Measurements from ENCODE around the gene RGS9BP. TPM values are rescaled to one million over a fixed set of nuclear protein-coding genes. Genes with fewer than 3 reads are reported as not detected.

Gene RGS9BP
- total RNA-seq, 1 experiment from 2014 or later, result 0.85 TPM

DNA sequence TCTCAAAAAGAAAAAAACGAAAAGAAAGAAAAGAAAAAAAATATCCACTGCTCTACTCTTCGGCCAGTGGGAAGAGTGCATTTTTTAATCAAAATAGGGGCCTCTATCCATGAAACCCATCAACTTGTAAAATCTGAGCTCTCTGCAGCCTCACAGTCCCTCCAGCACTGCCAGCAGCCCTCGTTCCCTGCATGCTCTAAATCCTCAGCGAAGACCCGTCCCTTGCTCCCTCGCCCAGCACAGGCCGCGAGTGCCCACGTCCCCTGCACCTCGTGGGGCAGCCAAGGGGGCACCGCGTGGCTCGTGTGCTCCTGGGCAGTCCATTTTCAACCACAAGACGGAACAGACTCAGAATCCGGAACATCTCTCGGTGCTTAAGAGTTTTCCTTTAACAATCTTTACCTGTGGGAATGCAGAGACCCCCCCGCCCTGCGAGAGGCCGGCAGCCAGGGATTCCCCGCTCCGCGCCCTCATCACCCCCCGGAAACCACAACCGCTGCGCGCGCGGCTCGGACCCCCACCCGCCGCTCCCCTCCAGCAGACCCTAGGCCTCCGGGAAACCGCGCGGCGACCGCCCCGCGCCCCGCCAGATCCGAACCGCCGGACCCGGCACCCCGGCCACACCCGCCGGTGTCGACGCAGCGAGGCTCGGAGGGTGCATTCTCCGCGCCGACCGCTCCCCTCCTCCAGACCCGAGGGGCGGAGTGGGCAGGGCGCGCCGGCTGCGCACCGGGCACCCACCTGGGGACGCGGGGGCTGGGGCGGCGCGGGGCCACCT, 1.3 kb upstream of the RGS9BP start:
- POLR2A ChIA-PET (ENCODE audit: unreplicated experiment), result no interaction called here
- TF ChIP-seq, protein P1, sequence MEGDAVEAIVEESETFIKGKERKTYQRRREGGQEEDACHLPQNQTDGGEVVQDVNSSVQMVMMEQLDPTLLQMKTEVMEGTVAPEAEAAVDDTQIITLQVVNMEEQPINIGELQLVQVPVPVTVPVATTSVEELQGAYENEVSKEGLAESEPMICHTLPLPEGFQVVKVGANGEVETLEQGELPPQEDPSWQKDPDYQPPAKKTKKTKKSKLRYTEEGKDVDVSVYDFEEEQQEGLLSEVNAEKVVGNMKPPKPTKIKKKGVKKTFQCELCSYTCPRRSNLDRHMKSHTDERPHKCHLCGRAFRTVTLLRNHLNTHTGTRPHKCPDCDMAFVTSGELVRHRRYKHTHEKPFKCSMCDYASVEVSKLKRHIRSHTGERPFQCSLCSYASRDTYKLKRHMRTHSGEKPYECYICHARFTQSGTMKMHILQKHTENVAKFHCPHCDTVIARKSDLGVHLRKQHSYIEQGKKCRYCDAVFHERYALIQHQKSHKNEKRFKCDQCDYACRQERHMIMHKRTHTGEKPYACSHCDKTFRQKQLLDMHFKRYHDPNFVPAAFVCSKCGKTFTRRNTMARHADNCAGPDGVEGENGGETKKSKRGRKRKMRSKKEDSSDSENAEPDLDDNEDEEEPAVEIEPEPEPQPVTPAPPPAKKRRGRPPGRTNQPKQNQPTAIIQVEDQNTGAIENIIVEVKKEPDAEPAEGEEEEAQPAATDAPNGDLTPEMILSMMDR (conservative IDR thresholded peaks at IDR 0.05), result no peak
- TF ChIP-seq EZH2 (IDR thresholded peaks at IDR 0.05; ENCODE audit: low read depth), result no peak
- H3K36me3 ChIP-seq (ENCODE audit: low read depth), result no peaks in the 10 kb centered on the region
- H3K4me1 ChIP-seq (replicated peaks; ENCODE audit: insufficient read depth), result peaks cover 10% of the 10 kb centered on the region; the same call in 1 of the 2 replicates
- peak overlapping the region; percentile 89 for H3K4me3 ChIP-seq
- H2AFZ ChIP-seq, result peak overlapping the region; percentile 74
- peaks cover 53% of the 10 kb centered on the region for H3K79me2 ChIP-seq (ENCODE audit: low read depth)
- peaks cover 50% of the 10 kb centered on the region for H4K20me1 ChIP-seq (ENCODE audit: insufficient read depth)
- intact Hi-C loops (cut with micrococcal nuclease; ENCODE audit: unreplicated experiment), result no loop called here
- CTCF ChIA-PET, result no interaction called here
- H3F3A ChIP-seq (ENCODE audit: insufficient read depth, low read depth), result peaks cover 4% of the 10 kb centered on the region; the same call in 1 of the 2 replicates
- H3K27ac ChIP-seq, result no peak overlapping the region
- H3K4me2 ChIP-seq, result peak overlapping the region; percentile 100
- DNase-seq, result no peak
- no TSS peak for BruUV-seq (replicated peaks)
- no peaks in the 10 kb centered on the region for H3K27me3 ChIP-seq (ENCODE audit: insufficient read depth, low read depth)
- H3K9me3 ChIP-seq (ENCODE audit: insufficient read depth, low read depth), result no peaks in the 10 kb centered on the region
- no peaks in the 10 kb centered on the region for H3K9me2 ChIP-seq (ENCODE audit: insufficient read depth)

DNA sequence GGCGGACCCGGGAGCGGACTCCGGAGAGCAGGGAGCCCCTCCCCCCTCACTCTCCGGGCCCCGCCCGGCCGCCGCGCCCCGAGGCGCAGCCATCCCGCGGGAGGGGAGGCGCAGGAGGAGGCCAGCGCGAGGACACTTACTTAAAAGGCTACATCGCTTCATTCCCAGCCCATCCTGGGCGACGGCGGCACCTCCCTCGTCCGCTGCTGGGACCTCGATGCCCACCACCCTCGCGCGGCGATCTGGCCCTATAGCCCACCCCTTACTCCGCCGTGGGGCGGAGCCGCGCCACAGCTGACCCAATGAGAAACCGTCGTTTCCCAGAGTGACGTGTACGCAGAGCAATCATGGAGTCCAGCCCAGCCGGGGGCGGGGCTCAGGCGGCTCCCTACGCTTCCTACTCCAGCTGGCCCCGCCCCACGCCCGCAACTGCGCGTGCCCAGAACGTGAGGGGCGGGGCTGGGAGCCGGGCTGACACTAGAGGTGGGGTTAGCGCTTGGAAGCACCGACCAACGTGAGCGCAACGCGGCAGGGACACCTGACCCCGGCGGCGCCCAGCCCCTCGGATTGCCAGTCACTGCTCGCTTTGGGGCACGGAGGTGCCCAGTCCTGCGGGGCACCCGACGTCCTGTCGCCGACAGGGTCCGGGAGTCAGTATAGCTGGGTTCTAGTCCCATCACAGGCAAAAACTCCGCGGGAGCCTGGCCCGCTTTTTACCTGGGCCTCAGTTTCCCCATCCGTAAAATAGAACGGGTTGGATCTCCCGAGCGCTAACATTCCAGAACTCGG, 523 bp upstream of the RGS9BP start, which contains the start of gene ANKRD27:
Gene ANKRD27, minus strand, starts transcription at position 250 of the 789 bp plus-strand sequence. CDS start 16,165 bp downstream, outside the sequence.
- H3K4me3 ChIP-seq, result peak within 1 kb of the TSS; percentile 89
- peaks cover 10% of the 10 kb centered on the region; the same call in 1 of the 2 replicates for H3K4me1 ChIP-seq (replicated peaks; ENCODE audit: insufficient read depth)
- BruUV-seq (replicated peaks), result no TSS peak
- peaks cover 42% of the 10 kb centered on the region for H4K20me1 ChIP-seq (ENCODE audit: insufficient read depth)
- CTCF ChIA-PET, result no interaction called here
- H3K4me2 ChIP-seq, result peak within 1 kb of the TSS; percentile 100
- H3F3A ChIP-seq (ENCODE audit: insufficient read depth, low read depth), result peaks cover 4% of the 10 kb centered on the region; the same call in 1 of the 2 replicates
- H3K27ac ChIP-seq, result peak within 1 kb of the TSS; percentile 45; the same call in 1 of the 2 replicates
- no peaks in the 10 kb centered on the region for H3K9me3 ChIP-seq (ENCODE audit: insufficient read depth, low read depth)
- H3K36me3 ChIP-seq (ENCODE audit: low read depth), result no peaks in the 10 kb centered on the region
- intact Hi-C loops (cut with micrococcal nuclease; ENCODE audit: unreplicated experiment), result loop anchor here (1.0 kb wide), 1 partner anchor 17 kb away; no protein-coding TSS in a partner anchor
- peak; percentile 92 to 99 for DNase-seq
- H3K27me3 ChIP-seq (ENCODE audit: insufficient read depth, low read depth), result no peaks in the 10 kb centered on the region
- peaks cover 45% of the 10 kb centered on the region for H3K79me2 ChIP-seq (ENCODE audit: low read depth)
- peak within 1 kb of the TSS; percentile 95 for H2AFZ ChIP-seq
- POLR2A ChIA-PET (ENCODE audit: unreplicated experiment), result interaction anchor here (0.6 to 0.7 kb wide), 2 partner anchors 16 to 111 kb away, joined by 6 read pairs; partner anchors contain the start of gene NUDT19
- no peaks in the 10 kb centered on the region for H3K9me2 ChIP-seq (ENCODE audit: insufficient read depth)
- TF ChIP-seq, protein P1 (conservative IDR thresholded peaks at IDR 0.05), result no peak
- no peak for TF ChIP-seq EZH2 (IDR thresholded peaks at IDR 0.05; ENCODE audit: low read depth)

DNA sequence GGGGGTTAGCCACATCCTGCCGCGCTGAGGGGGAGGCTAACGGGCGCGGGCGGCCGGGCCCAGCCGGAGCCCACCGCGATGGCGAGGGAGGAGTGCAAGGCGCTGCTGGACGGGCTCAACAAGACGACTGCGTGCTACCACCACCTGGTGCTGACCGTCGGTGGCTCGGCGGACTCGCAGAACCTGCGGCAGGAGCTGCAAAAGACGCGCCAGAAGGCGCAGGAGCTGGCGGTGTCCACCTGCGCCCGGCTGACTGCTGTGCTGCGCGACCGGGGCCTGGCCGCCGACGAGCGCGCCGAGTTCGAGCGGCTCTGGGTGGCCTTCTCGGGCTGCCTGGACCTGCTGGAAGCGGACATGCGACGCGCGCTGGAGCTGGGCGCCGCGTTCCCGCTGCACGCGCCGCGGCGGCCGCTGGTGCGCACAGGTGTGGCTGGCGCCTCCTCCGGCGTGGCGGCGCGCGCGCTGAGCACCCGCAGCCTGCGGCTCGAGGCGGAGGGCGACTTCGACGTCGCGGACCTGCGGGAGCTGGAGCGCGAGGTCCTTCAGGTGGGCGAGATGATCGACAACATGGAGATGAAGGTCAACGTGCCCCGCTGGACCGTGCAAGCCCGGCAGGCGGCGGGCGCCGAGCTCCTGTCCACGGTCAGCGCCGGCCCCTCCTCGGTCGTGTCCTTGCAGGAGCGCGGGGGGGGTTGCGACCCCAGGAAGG, 692 bp downstream of the RGS9BP start:
- no peak overlapping the region for H3K27ac ChIP-seq
- ChIA-PET CTCF (no interaction called here), POLR2A (ENCODE audit: unreplicated experiment) (no interaction called here)
- no peak for DNase-seq
- peak overlapping the region; percentile 89; the same call in 1 of the 2 replicates for H3K4me3 ChIP-seq
- H3K4me1 ChIP-seq (replicated peaks; ENCODE audit: insufficient read depth), result peaks cover 10% of the 10 kb centered on the region; the same call in 1 of the 2 replicates
- no peak overlapping the region for H2AFZ ChIP-seq
- H4K20me1 ChIP-seq (ENCODE audit: insufficient read depth), result peaks cover 30% of the 10 kb centered on the region
- peaks cover 33% of the 10 kb centered on the region for H3K79me2 ChIP-seq (ENCODE audit: low read depth)
- H3K9me3 ChIP-seq (ENCODE audit: insufficient read depth, low read depth), result no peaks in the 10 kb centered on the region
- intact Hi-C loops (cut with micrococcal nuclease; ENCODE audit: unreplicated experiment), result no loop called here
- H3K36me3 ChIP-seq (ENCODE audit: low read depth), result no peaks in the 10 kb centered on the region
- BruUV-seq (replicated peaks), result no TSS peak
- H3F3A ChIP-seq (ENCODE audit: insufficient read depth, low read depth), result peaks cover 4% of the 10 kb centered on the region; the same call in 1 of the 2 replicates
- TF ChIP-seq, protein P1 (conservative IDR thresholded peaks at IDR 0.05), result no peak
- TF ChIP-seq EZH2 (IDR thresholded peaks at IDR 0.05; ENCODE audit: low read depth), result no peak
- peak overlapping the region; percentile 100 for H3K4me2 ChIP-seq
- H3K9me2 ChIP-seq (ENCODE audit: insufficient read depth), result no peaks in the 10 kb centered on the region
- H3K27me3 ChIP-seq (ENCODE audit: insufficient read depth, low read depth), result no peaks in the 10 kb centered on the region
